A549 treated with Mapracorat at 1 μM for 4 hours (cell line): ENCODE data around the gene KRT23. TPM values are rescaled to one million over a fixed set of nuclear protein-coding genes. Genes with fewer than 3 reads are reported as not detected.

Source experiments
- total RNA-seq: library from RNA; stranded (reverse); fragments of 200-300 nt; extraction: Qiagen RNA extraction; gene quantifications from 5 replicates; pipeline ENCODE4 v1.2.3, GENCODE V29; 2022

The KRT23 gene
- 0.08 to 0.15 TPM (median 0.08 TPM) in 3 of 5 replicates, not detected in the others for total RNA-seq

GRCh38 chr17:40937384-40937819 is at the start of gene KRT23:
Gene KRT23, minus strand, starts transcription at chr17:40937646. Its CDS starts 1,043 bp downstream, at chr17:40936603.

DNA sequence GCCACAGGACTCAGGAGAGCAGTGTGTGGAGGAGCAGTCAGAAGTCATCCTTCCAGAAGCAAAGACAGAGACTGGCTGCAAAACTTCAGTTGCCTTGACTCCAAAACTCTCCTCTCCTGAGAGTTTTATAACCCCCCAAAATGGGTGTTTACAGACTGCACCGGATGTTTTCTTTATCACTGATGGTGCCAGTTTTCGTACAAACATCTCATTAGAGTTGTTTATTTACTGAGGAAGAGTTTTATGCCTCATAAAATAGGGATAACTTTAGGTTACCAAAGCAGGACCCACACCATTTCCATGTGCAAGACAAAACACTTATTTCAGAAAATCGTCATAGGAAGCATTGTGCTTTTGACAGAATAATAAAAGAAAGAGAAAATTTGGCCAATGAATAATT is 46.8 kb upstream of the KRT23 start, which contains the start of gene KRT40:
Gene KRT40, minus strand, starts transcription at position 101 of the 400 bp plus-strand sequence. Its CDS starts 53 bp downstream, at position 48.

DNA sequence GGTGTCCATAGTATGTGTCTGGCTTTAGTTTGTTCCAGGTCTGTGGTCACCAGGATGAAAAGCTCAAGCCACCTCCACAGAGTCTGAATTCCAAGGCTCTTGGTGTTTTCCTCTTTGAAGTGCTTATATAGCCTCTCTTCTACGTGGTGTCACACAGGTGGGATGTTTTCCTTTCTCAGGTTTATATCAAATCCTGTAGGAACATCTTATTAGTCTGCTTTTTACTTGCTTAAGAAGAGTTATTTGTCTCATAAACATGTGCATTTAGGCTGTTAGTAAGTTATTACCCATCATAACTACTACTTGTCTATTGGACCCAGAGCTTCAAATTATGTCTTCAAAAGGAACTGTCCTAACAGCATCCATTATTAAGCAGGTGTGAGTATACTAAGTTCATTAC is 29.4 kb upstream of the KRT23 start, which contains the start of gene KRT39:
Gene KRT39, minus strand, starts transcription at position 101 of the 400 bp plus-strand sequence. Its CDS starts 92 bp downstream, at position 9.

GRCh38 chr17:40884708-40885512 is 52.5 kb downstream of the KRT23 start, which contains the start of gene KRT20:
Gene KRT20, minus strand, starts transcription at chr17:40885242. Its CDS starts 57 bp downstream, at chr17:40885185.

Other genes with a start within 250 kb of the KRT23 start
- gene KRT24, start 233.9 kb downstream of the KRT23 start, total RNA-seq, result not detected in 5 replicates
- not detected in 5 replicates for gene KRT25, start 182.3 kb downstream of the KRT23 start, total RNA-seq
- not detected in 5 replicates for gene KRT26, start 165.4 kb downstream of the KRT23 start, total RNA-seq
- gene KRT27, start 155.1 kb downstream of the KRT23 start, total RNA-seq, result 0.19 TPM in 1 of 5 replicates, not detected in the others
- gene KRT28, start 137.7 kb downstream of the KRT23 start, total RNA-seq, result not detected in 5 replicates
- gene KRT10, start 115.0 kb downstream of the KRT23 start, total RNA-seq, result 70.6 to 111 TPM (median 103 TPM) in 5 replicates
- not detected in 5 replicates for gene KRT12, start 70.4 kb downstream of the KRT23 start, total RNA-seq
- 0.17 to 0.45 TPM (median 0.26 TPM) in 5 replicates for gene KRT20, start 52.4 kb downstream of the KRT23 start, total RNA-seq
- not detected in 5 replicates for gene KRT39, start 29.3 kb upstream of the KRT23 start, total RNA-seq
- gene KRT40, start 46.7 kb upstream of the KRT23 start, total RNA-seq, result not detected in 5 replicates
- not detected in 5 replicates for gene KRTAP3-3, start 56.5 kb upstream of the KRT23 start, total RNA-seq
- 0.22 to 0.42 TPM (median 0.37 TPM) in 3 of 5 replicates, not detected in the others for gene KRTAP3-2, start 62.3 kb upstream of the KRT23 start, total RNA-seq
- gene KRTAP3-1, start 71.5 kb upstream of the KRT23 start, total RNA-seq, result 0.35 TPM in 1 of 5 replicates, not detected in the others
- not detected in 5 replicates for gene KRTAP1-5, start 89.6 kb upstream of the KRT23 start, total RNA-seq
- not detected in 5 replicates for gene KRTAP1-4, start 92.5 kb upstream of the KRT23 start, total RNA-seq
- not detected in 5 replicates for gene KRTAP1-3, start 97.2 kb upstream of the KRT23 start, total RNA-seq
- gene KRTAP1-1, start 103.8 kb upstream of the KRT23 start, total RNA-seq, result not detected in 5 replicates
- gene KRTAP2-1, start 109.7 kb upstream of the KRT23 start, total RNA-seq, result not detected in 5 replicates
- gene KRTAP2-2, start 117.6 kb upstream of the KRT23 start, total RNA-seq, result not detected in 5 replicates
- 0.22 TPM in 1 of 5 replicates, not detected in the others for gene KRTAP2-3, start 122.5 kb upstream of the KRT23 start, total RNA-seq
- not detected in 5 replicates for gene KRTAP2-4, start 128.2 kb upstream of the KRT23 start, total RNA-seq
- not detected in 5 replicates for gene KRTAP4-7, start 146.5 kb upstream of the KRT23 start, total RNA-seq
- not detected in 5 replicates for gene KRTAP4-8, start 160.5 kb upstream of the KRT23 start, total RNA-seq
- not detected in 5 replicates for gene KRTAP4-16, start 164.6 kb upstream of the KRT23 start, total RNA-seq
- not detected in 5 replicates for gene KRTAP4-9, start 167.7 kb upstream of the KRT23 start, total RNA-seq
- gene KRTAP4-11, start 180.7 kb upstream of the KRT23 start, total RNA-seq, result not detected in 5 replicates
- not detected in 5 replicates for gene KRTAP4-12, start 186.5 kb upstream of the KRT23 start, total RNA-seq
- gene KRTAP4-6, start 202.9 kb upstream of the KRT23 start, total RNA-seq, result not detected in 5 replicates
- not detected in 5 replicates for gene KRTAP4-5, start 212.2 kb upstream of the KRT23 start, total RNA-seq
- not detected in 5 replicates for gene KRTAP4-4, start 223.1 kb upstream of the KRT23 start, total RNA-seq
- gene KRTAP4-3, start 230.6 kb upstream of the KRT23 start, total RNA-seq, result not detected in 5 replicates
- not detected in 5 replicates for gene KRTAP4-2, start 240.6 kb upstream of the KRT23 start, total RNA-seq
- gene KRTAP4-1, start 247.3 kb upstream of the KRT23 start, total RNA-seq, result 0.16 to 0.38 TPM (median 0.18 TPM) in 3 of 5 replicates, not detected in the others